Measurements from ENCODE around the gene GSC2. TPM values are rescaled to one million over a fixed set of nuclear protein-coding genes. Genes with fewer than 3 reads are reported as not detected.

The GSC2 gene
- total and polyA plus RNA-seq, 2 of the 8 experiments (the other 6 are each of a cell fraction or from before 2014, with no cell fraction given): 0.17 to 0.48 TPM

DNA sequence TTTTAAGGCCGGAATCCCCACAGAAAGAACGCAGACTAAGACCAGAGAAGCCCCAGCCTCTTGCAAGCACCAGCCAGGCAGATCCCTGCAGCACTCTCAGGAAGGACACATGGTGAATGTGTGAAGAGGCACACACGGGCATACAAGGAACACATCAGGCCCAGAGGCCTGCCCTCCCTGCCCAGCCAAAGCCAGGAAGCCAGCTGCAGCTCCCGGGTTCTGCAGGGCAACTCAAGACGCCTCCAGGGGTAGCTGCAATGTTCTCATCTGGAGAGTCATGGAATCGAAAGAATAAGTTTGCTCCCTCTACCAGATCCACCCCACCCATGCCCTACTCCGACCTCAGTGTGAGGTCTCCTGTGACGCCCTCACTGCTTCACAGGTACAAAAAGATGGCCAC, 30.1 kb downstream of the GSC2 start (continued):
- TF ChIP-seq CBX8 (IDR thresholded peaks at IDR 0.05; ENCODE audit: borderline replicate concordance, low read depth, low read length) (no peak), POU5F1 (IDR thresholded peaks at IDR 0.05; ENCODE audit: low read depth, low read length) (no peak)

Measured in H1 (cell line).